ENCODE data around the gene PADI3. TPM values are rescaled to one million over a fixed set of nuclear protein-coding genes. Genes with fewer than 3 reads are reported as not detected.
A peak's percentile ranks its signal among the peaks of the same experiment; 100 is the strongest.

The PADI3 gene, protein sequence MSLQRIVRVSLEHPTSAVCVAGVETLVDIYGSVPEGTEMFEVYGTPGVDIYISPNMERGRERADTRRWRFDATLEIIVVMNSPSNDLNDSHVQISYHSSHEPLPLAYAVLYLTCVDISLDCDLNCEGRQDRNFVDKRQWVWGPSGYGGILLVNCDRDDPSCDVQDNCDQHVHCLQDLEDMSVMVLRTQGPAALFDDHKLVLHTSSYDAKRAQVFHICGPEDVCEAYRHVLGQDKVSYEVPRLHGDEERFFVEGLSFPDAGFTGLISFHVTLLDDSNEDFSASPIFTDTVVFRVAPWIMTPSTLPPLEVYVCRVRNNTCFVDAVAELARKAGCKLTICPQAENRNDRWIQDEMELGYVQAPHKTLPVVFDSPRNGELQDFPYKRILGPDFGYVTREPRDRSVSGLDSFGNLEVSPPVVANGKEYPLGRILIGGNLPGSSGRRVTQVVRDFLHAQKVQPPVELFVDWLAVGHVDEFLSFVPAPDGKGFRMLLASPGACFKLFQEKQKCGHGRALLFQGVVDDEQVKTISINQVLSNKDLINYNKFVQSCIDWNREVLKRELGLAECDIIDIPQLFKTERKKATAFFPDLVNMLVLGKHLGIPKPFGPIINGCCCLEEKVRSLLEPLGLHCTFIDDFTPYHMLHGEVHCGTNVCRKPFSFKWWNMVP
- not detected for polyA plus RNA-seq (ENCODE audit: insufficient read length)

GRCh38 chr1:17248781-17249180 lies at the start of gene PADI3:
PADI3 (plus strand) TSS chr1:17249098; CDS start chr1:17249138, 40 bp downstream.
- DNase-seq (ENCODE audit: low read depth), result no peak

- no peak for DNase-seq (ENCODE audit: low read depth)
Observed at GRCh38 chr1:17199267-17200044, 49.4 kb upstream of the PADI3 start.

GRCh38 chr1:17200246-17200645 lies 48.7 kb upstream of the PADI3 start:
- no peak for DNase-seq (ENCODE audit: low read depth)

- no peak for DNase-seq (ENCODE audit: low read depth)
Observed at GRCh38 chr1:17200756-17201155, 48.1 kb upstream of the PADI3 start.

- no peak for DNase-seq (ENCODE audit: low read depth)
Observed at GRCh38 chr1:17201201-17202021, 47.5 kb upstream of the PADI3 start.

- DNase-seq (ENCODE audit: low read depth), result no peak
Observed at GRCh38 chr1:17204546-17205440, 44.1 kb upstream of the PADI3 start, which contains the start of gene PADI1. PADI1 (plus strand) TSS chr1:17205128; CDS start chr1:17205218, 90 bp downstream.

DNA sequence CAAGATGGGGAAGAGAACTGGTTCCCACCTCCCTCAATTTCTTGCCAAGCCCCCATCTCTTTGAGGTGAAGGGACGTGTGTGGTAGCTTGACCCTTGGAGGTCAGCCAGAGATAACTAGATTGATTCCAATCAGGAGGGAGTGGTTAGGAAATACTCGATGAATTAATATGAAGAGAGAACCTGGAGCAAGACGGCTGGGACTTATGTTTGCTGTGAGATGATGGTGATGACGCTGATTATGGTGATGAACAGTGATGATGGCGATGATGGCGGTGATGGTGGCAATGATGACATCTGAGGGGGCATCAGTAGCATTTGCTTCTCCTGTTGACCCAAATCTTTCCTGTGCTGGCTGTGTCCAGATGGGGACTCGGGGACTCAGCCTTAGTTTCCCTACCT lies 43.2 kb upstream of the PADI3 start:
- DNase-seq (ENCODE audit: low read depth), result no peak

- DNase-seq (ENCODE audit: low read depth), result no peak
Observed at GRCh38 chr1:17206196-17206595, 42.7 kb upstream of the PADI3 start.

DNA sequence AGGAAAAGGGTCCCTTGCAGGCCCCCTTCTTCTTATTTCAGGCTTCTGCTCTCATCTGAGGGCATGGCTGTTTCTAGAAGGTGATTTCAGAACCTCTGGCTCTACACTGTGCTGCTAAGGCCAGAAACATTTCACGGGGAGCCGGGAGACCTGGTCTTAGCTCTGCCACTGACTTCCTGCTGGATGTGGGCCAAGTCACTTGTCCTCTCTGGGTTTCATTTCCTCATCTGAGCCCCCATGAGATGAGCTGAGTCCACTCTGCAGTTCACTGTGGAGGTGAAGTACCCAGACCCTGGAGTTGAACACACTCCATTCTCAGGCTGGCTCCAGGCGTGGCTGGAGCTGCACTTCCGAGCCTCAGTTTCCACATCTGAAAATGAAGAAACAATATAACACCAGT lies 41.9 kb upstream of the PADI3 start:
- peak; percentile 26 for DNase-seq (ENCODE audit: low read depth)

- DNase-seq (ENCODE audit: low read depth), result no peak
Observed at GRCh38 chr1:17207540-17207939, 41.4 kb upstream of the PADI3 start.

GRCh38 chr1:17207966-17208418 lies 40.9 kb upstream of the PADI3 start:
- DNase-seq (ENCODE audit: low read depth), result no peak

DNA sequence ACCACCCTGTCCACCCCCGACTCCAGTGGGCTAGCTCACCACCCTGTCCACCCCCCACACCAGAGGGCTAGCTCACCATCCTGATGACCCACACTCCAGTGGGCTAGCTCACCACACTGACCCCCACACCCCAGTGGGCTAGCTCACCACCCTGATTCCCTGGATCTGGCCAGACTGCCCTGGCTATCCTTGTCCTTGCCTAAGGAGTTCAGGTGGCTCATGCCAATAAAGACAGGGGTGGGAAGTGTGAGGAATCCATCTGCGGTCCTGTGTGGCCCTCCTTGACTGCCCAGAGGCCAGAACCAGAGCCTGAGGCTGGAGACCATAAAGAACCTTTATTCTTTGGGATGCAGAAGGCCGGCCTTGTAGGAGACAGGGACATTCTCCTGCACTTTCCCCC lies 40.4 kb upstream of the PADI3 start:
- no peak for DNase-seq (ENCODE audit: low read depth)

GRCh38 chr1:17209430-17209829 lies 39.5 kb upstream of the PADI3 start:
- DNase-seq (ENCODE audit: low read depth), result no peak

DNA sequence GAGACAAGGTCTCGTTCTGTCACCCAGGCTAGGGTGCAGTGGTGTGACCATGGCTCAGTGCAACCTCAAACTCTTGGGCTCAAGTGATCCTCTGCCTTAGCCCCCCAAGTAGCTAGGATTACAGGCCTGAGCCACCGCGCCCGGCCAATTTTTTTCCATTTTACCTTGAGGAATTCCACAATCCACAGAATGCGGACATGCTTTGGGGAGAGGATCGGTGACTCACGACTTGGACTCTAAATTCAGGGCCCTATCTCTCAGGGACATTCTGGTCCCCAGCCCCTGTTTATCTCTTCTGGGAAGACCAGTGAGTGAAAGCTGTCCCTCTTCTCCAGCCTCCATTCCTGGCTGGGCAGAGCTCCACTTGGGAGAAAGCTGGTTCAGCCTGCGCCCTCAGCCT lies 38.7 kb upstream of the PADI3 start:
- DNase-seq (ENCODE audit: low read depth), result no peak

GRCh38 chr1:17211377-17211776 lies 37.5 kb upstream of the PADI3 start:
- no peak for DNase-seq (ENCODE audit: low read depth)

DNA sequence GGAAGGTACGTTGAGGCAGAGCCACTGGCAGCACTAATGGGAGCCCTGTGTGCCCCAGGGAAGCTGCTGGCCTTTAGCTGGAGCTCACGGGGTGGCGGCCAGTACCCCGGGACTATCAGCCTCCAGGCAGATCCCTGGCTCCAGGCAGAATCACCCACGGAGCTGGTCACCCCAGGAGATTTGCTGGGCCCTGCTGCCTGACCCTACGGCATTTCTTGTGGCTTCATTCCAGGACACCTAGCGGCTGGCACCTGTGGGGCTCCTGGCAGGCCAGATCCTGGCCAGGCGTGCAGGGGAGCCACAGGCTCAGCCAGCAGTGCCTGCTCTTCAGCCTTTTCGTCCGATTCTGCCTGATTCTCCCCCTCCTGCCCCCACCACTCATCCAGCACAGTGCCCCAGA lies 36.9 kb upstream of the PADI3 start:
- DNase-seq (ENCODE audit: low read depth), result no peak

DNA sequence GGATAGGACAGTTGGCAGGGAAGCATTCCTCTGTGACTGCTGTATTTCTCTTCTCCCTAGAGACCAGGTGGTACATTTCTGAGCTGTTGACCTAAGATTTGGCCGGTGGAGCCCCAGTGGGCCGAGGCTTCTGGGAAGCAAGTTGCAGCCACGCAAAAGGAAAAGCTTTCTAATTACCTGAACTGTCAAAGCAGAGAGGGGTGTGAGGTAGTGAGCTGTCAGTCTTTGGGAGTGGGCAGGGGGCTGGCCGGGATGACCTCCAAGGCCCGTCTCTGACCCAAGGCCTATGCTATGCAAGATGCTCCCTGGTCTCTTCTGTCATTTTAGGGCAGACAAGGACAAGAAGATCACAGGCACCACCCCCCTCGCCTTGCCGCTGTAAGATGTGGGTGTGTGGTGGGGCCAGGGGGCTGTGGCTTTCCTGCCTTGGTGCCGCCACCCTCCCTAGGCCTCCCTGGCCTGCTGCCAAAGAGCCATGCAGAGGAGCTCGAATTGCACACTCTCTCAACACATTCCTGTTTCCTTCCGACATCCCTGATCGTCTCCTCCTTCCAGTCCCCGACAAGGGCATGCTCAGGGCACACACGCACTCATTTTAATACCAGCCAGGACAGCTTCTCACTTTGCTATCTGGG lies 36.3 kb upstream of the PADI3 start:
- DNase-seq (ENCODE audit: low read depth), result no peak

GRCh38 chr1:17213148-17213781 lies 35.6 kb upstream of the PADI3 start:
- no peak for DNase-seq (ENCODE audit: low read depth)

DNA sequence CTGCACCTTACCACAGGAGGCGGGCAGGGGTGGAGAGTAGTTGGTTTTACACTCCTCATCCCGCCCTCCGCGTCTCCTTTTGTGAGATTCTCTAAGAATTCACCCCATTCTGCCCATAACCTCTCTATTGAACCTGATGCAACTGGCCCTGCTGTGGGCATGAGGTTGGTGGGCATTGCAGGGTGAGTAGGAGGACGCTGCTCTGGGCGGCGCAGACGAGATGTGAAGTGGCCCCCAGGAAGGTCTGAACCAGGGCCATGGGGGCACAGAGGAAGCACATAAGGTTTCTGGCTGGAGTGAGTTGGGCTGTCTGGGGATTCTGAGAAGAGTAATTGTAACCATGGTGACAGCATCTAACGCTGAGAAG lies 35.1 kb upstream of the PADI3 start:
- no peak for DNase-seq (ENCODE audit: low read depth)

Measured in forelimb muscle (tissue), 1 donor.